Central memory CD8-positive, alpha-beta T cell (primary cell): Measurements from ENCODE around the gene UBASH3A.
A peak's percentile ranks its signal among the peaks of the same experiment; 100 is the strongest.

Experiments
- ATAC-seq: fragments of 150-1000 bp; cut with Tn5 transposase; replicated peaks from 2 replicates; pipeline ENCODE4 v1.10.0; 2022; ENCODE audit warnings: mild to moderate bottlenecking, moderate FRiP score, moderate number of reproducible peaks; ENCODE audit not compliant: poor library complexity, severe bottlenecking; ENCODE audit errors: extremely low read depth
- DNase-seq, 2 donors: peaks; one replicate each; pipeline ENCODE4 v3.0.0; 2021; ENCODE audit warnings: low spot score in 2 of 2
- H3K27ac Mint-ChIP-seq: one replicate; pipeline ENCODE4 v1.8.0; 2022; ENCODE audit warnings: low read depth, mild to moderate bottlenecking, moderate library complexity, mixed read lengths
- H3K27me3 Mint-ChIP-seq: one replicate; pipeline ENCODE4 v1.8.0; 2022; ENCODE audit warnings: mixed read lengths
- H3K36me3 Mint-ChIP-seq: one replicate; pipeline ENCODE4 v1.8.0; 2022; ENCODE audit warnings: mild to moderate bottlenecking, moderate library complexity, mixed read lengths; ENCODE audit not compliant: insufficient read depth
- H3K4me1 Mint-ChIP-seq: one replicate; pipeline ENCODE4 v1.8.0; 2022; ENCODE audit warnings: mixed read lengths
- H3K4me3 Mint-ChIP-seq: one replicate; pipeline ENCODE4 v1.8.0; 2022; ENCODE audit warnings: mild to moderate bottlenecking, moderate library complexity, mixed read lengths
- H3K9me3 Mint-ChIP-seq: one replicate; pipeline ENCODE4 v1.8.0; 2022; ENCODE audit warnings: mixed read lengths

UBASH3A gene

GRCh38 chr21:42491328-42491727 lies 87.6 kb downstream of the UBASH3A start:
- DNase-seq, result no peak
- no peak overlapping the region for H3K27ac Mint-ChIP-seq
- peaks cover 42% of the 10 kb centered on the region for H3K27me3 Mint-ChIP-seq
- no peak for ATAC-seq
- peaks cover 5% of the 10 kb centered on the region for H3K36me3 Mint-ChIP-seq
- peaks cover 9% of the 10 kb centered on the region for H3K4me1 Mint-ChIP-seq
- no peak overlapping the region for H3K4me3 Mint-ChIP-seq
- no peaks in the 10 kb centered on the region for H3K9me3 Mint-ChIP-seq

DNA sequence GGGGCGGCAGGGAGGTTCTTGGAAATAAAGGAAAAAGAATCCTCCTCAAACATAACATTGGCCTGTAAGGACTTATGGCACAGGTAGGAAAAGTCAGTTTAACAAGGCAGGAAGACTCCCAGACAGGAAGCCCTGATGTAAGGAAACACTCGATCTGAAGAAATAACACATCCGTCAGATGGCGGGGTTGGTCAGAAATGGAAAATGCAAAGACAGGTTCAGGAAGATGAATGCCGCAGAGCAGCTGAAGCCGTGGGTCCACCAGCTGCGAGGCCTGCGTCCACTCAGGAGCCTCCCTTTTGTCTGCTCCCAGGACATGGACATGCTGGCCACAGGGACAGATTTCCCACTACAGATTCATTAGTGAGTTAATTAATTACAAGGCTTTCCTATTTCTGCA lies 88.5 kb downstream of the UBASH3A start:
- H3K27me3 Mint-ChIP-seq, result peaks cover 33% of the 10 kb centered on the region
- H3K4me1 Mint-ChIP-seq, result peaks cover 18% of the 10 kb centered on the region
- no peaks in the 10 kb centered on the region for H3K9me3 Mint-ChIP-seq
- H3K27ac Mint-ChIP-seq, result no peak overlapping the region
- DNase-seq, result no peak
- H3K4me3 Mint-ChIP-seq, result no peak overlapping the region
- ATAC-seq, result no peak
- peaks cover 5% of the 10 kb centered on the region for H3K36me3 Mint-ChIP-seq

DNA sequence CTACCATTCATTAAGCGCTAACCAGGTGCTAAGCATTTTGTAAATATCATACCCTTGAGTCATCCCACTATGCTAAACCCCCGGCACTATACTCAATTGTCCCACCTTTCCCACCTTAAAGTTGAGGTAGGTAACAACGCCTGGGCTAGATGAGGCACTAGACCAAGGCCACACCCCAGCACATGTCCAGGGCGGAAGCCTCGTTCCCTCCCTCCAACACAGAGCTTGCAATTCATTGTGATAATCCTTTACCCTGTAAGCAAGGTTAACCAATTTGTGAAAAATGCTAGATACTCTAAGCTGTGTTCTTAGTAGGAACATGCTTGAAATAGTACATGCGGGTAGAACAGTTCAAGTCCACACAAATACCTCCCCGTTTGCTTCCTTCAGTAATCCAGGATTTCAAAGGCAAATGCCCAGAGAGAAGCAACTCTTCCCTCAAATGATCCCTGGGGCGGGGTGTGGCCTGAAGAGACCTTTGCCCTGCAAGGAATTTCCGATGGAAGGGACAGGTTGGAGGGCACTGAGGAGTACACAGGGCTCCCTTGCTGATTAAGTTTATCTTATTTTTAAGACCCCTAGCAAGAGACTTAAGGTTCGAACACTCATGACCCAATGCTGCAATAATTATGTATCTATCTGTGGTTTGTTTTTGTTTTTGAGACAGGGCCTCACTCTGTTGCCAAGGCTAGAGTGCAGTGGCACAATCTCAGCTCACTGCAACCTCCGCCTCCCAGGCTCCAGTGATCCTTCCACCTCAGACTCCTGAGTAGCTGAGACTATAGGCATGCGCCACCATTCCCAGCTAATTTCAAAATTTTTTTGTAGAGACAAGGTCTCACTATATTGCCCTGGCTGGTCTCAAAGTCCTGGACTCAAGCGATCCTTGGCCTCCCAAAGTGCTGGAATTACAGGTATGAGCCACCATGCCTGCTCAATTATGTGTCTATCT lies 89.7 kb downstream of the UBASH3A start:
- no peak overlapping the region for H3K4me3 Mint-ChIP-seq
- peaks cover 19% of the 10 kb centered on the region for H3K4me1 Mint-ChIP-seq
- no peaks in the 10 kb centered on the region for H3K9me3 Mint-ChIP-seq
- no peak for ATAC-seq
- no peak for DNase-seq
- no peak overlapping the region for H3K27ac Mint-ChIP-seq
- peaks cover 6% of the 10 kb centered on the region for H3K36me3 Mint-ChIP-seq
- H3K27me3 Mint-ChIP-seq, result peaks cover 22% of the 10 kb centered on the region

GRCh38 chr21:42495027-42495426 lies 91.3 kb downstream of the UBASH3A start:
- Mint-ChIP-seq H3K36me3 (peaks cover 7% of the 10 kb centered on the region), H3K4me3 (peak overlapping the region; percentile 80), H3K27ac (no peak overlapping the region), H3K27me3 (peaks cover 5% of the 10 kb centered on the region), H3K4me1 (peaks cover 19% of the 10 kb centered on the region), H3K9me3 (no peaks in the 10 kb centered on the region)
- DNase-seq (no peak), ATAC-seq (no peak)

- H3K36me3 Mint-ChIP-seq, result peaks cover 7% of the 10 kb centered on the region
- peaks cover 19% of the 10 kb centered on the region for H3K4me1 Mint-ChIP-seq
- H3K27me3 Mint-ChIP-seq, result no peaks in the 10 kb centered on the region
- ATAC-seq (no peak), DNase-seq (no peak)
- H3K9me3 Mint-ChIP-seq, result no peaks in the 10 kb centered on the region
- H3K4me3 Mint-ChIP-seq, result peak overlapping the region; percentile 80
- peak overlapping the region; percentile 97 for H3K27ac Mint-ChIP-seq
Observed at GRCh38 chr21:42495765-42496119, 92.0 kb downstream of the UBASH3A start.

- ATAC-seq (peak; percentile 97), DNase-seq (peak; percentile 98)
- H3K27ac Mint-ChIP-seq, result peak within 1 kb of the TSS; percentile 97
- H3K36me3 Mint-ChIP-seq, result peaks cover 7% of the 10 kb centered on the region
- H3K27me3 Mint-ChIP-seq, result no peaks in the 10 kb centered on the region
- peak within 1 kb of the TSS; percentile 80 for H3K4me3 Mint-ChIP-seq
- peaks cover 19% of the 10 kb centered on the region for H3K4me1 Mint-ChIP-seq
- no peaks in the 10 kb centered on the region for H3K9me3 Mint-ChIP-seq
Observed at GRCh38 chr21:42496120-42496838, 92.6 kb downstream of the UBASH3A start, which contains the start of gene RSPH1. Gene RSPH1, minus strand, starts transcription at chr21:42496224. Its CDS starts 38 bp downstream, at chr21:42496186.

DNA sequence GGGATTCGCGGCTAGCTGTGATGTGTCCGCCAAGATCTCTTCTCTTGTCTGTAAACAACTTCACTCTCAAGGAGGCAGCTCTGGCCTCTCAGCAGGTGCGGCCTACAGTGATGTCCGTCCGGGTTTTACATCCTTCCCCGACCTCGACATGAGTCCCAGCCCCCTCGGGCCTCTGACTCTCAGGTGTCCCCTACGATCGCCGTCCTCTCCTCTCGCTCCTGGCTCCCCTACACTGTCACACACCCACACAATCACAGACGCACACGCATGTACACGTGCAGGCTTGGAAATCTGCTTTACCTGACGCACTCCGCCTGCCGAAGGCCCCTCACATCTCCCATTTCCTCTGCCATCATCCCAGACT lies 93.1 kb downstream of the UBASH3A start:
- Mint-ChIP-seq H3K27me3 (no peaks in the 10 kb centered on the region), H3K9me3 (no peaks in the 10 kb centered on the region), H3K4me3 (peak overlapping the region; percentile 80), H3K27ac (peak overlapping the region; percentile 97), H3K4me1 (peaks cover 19% of the 10 kb centered on the region), H3K36me3 (peaks cover 7% of the 10 kb centered on the region)
- DNase-seq (no peak), ATAC-seq (no peak)
